ENCODE data around the gene CDKN1B. TPM values are rescaled to one million over a fixed set of nuclear protein-coding genes. Genes with fewer than 3 reads are reported as not detected.
"Not testable (repeated sequence)": the region's sequence is repeated elsewhere in the genome, so short reads cannot be mapped to it uniquely, and the experiment has no call there.

Gene CDKN1B
- polyA plus RNA-seq, 6 donors from 2014 or later = 4.7 to 26.8 (median 14.5) TPM

DNA sequence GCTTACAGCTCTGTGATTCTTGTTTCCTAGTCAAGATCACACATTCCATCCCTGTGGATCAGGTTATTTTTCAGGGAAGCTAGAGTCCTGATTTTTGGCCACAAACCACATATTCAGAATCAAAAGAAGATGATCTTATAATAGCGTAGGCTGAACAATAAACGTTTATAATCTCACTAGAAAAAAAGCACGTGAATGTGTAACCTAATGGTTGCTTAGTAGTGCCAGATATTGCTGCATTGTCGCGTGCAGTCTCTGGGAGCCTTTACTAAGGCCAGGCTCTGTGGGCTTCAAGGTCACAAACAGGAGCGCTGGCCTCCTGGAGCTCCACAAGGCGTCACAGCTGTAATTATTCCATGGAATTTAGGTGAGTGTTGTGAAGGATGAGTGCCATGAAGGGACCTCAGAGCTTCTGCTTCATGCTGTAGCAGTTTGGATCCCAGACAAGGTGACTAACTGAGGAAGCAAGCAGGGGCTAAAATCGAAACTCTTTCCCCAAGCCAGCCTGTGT is 17.4 kb downstream of the CDKN1B start:
- H3K27ac Mint-ChIP-seq = peak overlapping the region in 5 of 6 donors; percentile 69 to 83 (median 72)
- H3K4me3 Mint-ChIP-seq = peak overlapping the region in 1 of 8 donors; percentile 3
- no peaks in the 10 kb centered on the region for H3K27me3 Mint-ChIP-seq
- H3K4me1 Mint-ChIP-seq = peaks cover 14 to 28% (median 27%) of the 10 kb centered on the region in 3 donors
- no peak for ATAC-seq (ENCODE audit: low read depth in 2 of 2)
- H3K36me3 Mint-ChIP-seq = no peaks in the 10 kb centered on the region
- no peak for DNase-seq
- H3K9me3 Mint-ChIP-seq = no peaks in the 10 kb centered on the region

DNA sequence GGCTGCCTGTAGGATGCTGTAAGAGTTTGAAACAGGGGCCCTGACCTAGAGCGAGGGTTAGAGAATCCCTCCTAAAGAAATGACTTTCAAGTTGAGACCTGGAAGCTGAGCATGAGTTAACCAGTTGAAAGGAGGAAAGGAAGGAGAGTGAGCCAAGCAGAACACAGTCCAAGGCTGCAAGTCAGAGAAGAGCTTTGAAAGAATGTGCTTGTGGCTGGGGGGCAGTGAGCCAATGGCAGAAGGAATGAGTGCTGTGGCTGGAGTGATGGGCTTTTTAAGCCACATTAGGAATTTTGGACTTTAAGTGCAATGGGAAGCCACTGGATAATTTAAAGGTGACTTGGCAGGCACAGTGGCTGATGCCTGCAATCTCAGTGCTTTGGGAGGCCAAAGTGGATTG is 18.1 kb downstream of the CDKN1B start:
- Mint-ChIP-seq H3K4me3 (peak overlapping the region in 1 of 8 donors; percentile 50), H3K27ac (peak overlapping the region in 5 of 6 donors; percentile 17 to 90 (median 69)), H3K4me1 (peaks cover 14 to 27% (median 22%) of the 10 kb centered on the region in 3 donors), H3K27me3 (no peaks in the 10 kb centered on the region), H3K9me3 (no peaks in the 10 kb centered on the region), H3K36me3 (no peaks in the 10 kb centered on the region)
- ATAC-seq (ENCODE audit: low read depth in 2 of 2) (no peak), DNase-seq (no peak)

DNA sequence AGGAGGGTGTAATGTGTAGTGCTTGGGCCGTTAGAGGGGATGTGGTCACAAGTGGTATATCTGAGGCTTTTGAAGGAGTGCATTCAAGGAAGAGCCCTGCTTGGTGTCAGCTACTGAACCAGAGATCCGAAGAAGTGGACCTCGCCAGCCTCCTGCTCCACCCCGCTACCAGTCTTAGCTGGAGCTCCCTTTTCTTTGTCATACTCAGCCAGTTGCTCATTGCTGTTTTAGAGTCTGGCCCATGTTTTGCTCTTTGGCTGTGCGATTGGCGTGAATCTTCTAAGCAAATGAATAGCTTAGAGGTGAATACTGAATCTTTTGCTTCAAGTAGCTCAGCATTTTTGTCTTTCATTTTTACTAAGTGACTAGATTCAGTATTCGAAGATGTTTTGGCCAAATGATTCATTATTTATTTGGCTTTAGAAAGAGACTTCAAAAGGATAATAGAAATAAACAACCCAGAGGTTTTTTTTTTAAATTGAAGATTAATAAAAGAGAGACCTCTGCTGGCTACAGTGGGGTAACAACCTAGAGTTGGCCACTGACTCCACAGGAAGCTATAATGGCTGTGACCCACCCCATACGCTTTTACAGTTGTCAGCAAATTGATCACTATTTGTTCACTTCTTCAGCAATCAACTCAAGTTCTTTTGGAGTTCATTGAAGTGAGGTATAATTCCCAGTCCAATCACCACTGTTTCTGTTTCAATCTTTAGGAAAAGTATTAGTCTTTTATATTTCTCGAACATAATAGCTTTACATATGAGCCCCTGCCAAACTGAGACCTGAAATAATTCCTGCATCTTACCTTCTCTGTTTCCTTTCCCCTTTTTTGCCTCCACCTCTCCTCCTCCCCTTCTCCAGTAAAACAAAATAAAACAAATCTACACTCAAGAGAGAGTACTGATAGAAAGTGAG is 19.9 kb downstream of the CDKN1B start:
- Mint-ChIP-seq H3K9me3 (no peaks in the 10 kb centered on the region), H3K4me3 (peak overlapping the region in 7 of 8 donors; percentile 41 to 76 (median 56)), H3K4me1 (peaks cover 10 to 23% (median 22%) of the 10 kb centered on the region in 3 donors), H3K27ac (peak overlapping the region in 5 of 6 donors; percentile 62 to 92 (median 87)), H3K36me3 (no peaks in the 10 kb centered on the region), H3K27me3 (no peaks in the 10 kb centered on the region)
- ATAC-seq (ENCODE audit: low read depth in 2 of 2) (peak; percentile 87), DNase-seq (peak; percentile 48)

DNA sequence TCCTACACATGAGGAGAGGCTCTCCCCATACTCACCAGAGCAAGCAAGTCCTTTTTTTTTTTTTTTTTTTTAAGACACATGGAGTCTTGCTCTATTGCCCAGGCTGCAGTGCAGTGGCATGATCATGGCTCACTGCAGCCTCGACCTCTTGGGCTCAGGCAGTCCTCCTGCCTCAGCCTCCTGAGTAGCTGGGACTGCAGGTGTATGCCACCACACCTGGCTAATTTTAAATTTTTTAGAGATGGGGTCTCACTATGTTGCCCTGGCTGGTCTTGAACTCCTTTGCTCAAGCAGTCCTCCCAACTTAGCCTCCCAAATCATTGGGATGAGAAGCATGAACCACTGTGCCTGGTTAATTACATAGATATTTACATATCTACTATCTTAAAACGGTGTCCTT is 21.0 kb downstream of the CDKN1B start:
- H3K4me3 Mint-ChIP-seq; H3K27me3 Mint-ChIP-seq; H3K36me3 Mint-ChIP-seq; ATAC-seq (ENCODE audit: low read depth in 2 of 2); DNase-seq; H3K9me3 Mint-ChIP-seq: not testable (repeated sequence)
- Mint-ChIP-seq H3K4me1 (peaks cover 10 to 22% (median 22%) of the 10 kb centered on the region in 3 donors), H3K27ac (peak overlapping the region in 1 of 6 donors; percentile 57)

DNA sequence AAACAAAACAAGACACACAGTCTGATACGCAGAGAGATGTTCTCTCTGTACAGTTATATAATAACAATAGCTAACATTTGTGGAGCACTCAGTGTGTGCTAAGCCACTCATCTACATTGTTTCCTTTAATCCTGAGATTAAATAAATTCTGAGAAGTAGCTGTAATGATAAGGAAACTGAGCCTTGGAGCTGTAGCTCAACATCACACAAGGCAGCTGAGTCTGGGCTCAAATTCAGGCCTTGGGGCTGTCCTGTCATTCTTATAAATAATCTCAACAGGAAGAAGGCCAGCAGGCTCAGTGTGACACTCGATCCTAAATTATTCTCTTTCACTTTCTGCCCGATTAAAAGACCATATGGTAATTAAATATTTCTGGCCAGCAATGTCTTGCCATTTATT is 24.5 kb downstream of the CDKN1B start:
- Mint-ChIP-seq H3K27ac (no peak overlapping the region), H3K36me3 (no peaks in the 10 kb centered on the region), H3K4me3 (no peak overlapping the region), H3K27me3 (no peaks in the 10 kb centered on the region), H3K9me3 (no peaks in the 10 kb centered on the region), H3K4me1 (peaks cover 3 to 12% (median 11%) of the 10 kb centered on the region in 3 donors)
- ATAC-seq (ENCODE audit: low read depth in 2 of 2) = no peak
- DNase-seq = no peak

DNA sequence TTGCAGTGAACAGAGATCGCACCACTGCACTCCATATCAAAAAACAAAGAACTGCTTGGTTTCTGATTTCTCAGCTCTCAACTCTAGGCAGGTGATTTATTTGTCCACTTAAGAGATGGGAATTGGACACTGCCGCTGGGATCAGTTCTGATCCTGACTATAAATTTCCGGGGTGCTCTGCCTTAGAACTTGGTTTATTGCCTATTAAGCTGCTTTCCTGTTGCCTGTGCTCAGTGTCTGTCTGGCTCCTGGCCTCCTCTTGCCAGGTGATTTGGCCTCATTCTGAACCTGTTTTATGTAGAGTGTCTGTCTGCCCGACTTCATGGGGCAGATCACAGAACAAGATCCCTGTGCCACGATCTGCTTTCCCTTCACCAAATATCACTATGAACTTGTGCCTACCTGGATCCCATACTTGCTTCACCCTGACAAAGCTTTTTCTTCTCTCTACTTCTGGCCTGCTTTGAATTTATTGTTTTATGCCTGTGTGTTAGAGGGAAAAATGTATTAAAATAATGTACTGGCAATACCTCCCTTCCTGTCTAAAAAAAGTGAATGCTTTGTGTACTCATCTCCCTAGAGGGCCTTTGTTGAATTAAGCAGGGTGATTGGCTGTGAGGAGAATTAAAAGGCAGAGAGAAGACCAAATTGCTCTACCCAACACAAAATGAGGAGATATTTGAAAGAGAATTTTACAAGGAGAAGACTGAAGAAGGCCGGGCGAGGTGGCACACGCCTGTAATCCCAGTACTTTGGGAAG is 27.6 kb downstream of the CDKN1B start:
- H3K9me3 Mint-ChIP-seq = no peaks in the 10 kb centered on the region
- H3K27ac Mint-ChIP-seq = peak overlapping the region in 2 of 6 donors; percentile 18 to 56
- no peaks in the 10 kb centered on the region for H3K27me3 Mint-ChIP-seq

DNA sequence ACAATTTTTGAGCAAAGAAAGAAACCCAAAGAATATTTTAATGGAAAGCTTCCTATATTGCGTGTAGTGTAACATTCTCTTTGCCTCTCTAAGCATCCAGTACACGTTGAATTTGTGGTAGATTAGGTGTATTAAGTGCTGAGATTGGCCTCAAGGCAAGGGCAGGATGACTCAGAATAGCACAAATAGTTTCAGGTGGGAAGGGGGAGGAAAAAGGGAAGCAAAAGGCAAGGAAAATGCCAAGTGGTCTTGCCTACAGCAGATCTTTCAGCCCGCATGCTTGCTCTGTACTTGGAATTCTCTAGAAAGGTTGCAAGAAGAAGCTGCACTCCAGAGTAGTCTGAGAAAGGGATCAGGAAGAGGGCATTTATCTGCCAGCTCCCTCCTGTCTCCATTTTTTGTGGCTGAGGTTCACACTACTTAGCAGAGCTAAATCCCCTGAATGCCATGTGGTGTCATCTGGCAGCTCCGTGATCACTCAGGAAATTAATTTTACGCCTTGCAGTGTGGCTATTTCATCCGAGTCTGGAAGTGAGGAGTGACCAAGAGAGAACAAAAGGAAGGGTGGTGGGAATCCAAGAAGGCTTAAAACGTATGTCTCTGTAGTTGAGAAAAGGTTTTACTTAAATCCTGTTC is 28.5 kb downstream of the CDKN1B start:
- peak overlapping the region in 2 of 6 donors; percentile 18 to 51 for H3K27ac Mint-ChIP-seq
- H3K36me3 Mint-ChIP-seq = peaks cover 0 to 7% of the 10 kb centered on the region in 2 donors

More for the DNA sequence above, 27.6 kb downstream of the CDKN1B start:
- Mint-ChIP-seq H3K36me3 (peaks cover 0 to 7% of the 10 kb centered on the region in 2 donors), H3K4me3 (no peak overlapping the region), H3K4me1 (peaks cover 6 to 10% (median 10%) of the 10 kb centered on the region in 3 donors)
- no peak for ATAC-seq (ENCODE audit: low read depth in 2 of 2)
- no peak for DNase-seq

DNA sequence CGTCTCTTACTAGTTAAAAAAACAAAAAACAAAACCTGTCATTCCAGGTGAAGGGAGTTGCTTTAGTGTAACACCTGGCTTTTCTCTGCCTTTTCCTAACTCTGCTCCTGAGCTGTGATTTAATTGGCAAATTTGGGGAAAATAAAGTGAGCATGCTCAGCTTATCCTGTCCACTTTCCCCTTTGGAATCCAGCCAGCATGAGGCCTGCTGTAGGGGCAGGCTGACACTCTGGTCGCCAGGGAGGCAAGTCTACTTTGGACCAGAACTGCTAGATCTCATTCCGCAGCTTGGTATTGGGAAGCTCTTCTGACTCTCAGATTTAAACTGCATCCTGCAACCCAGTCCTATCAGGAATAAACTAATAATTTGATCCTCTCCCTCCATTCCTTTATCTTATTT is 30.1 kb downstream of the CDKN1B start:
- H3K27ac Mint-ChIP-seq = no peak overlapping the region
- H3K36me3 Mint-ChIP-seq = peaks cover 0 to 7% of the 10 kb centered on the region in 2 donors
- H3K4me1 Mint-ChIP-seq = peaks cover 6 to 11% (median 10%) of the 10 kb centered on the region in 3 donors
- no peaks in the 10 kb centered on the region for H3K27me3 Mint-ChIP-seq
- no peak overlapping the region for H3K4me3 Mint-ChIP-seq
- DNase-seq (no peak), ATAC-seq (ENCODE audit: low read depth in 2 of 2) (no peak)
- no peaks in the 10 kb centered on the region for H3K9me3 Mint-ChIP-seq

More for the DNA sequence above, 28.5 kb downstream of the CDKN1B start:
- Mint-ChIP-seq H3K4me3 (no peak overlapping the region), H3K9me3 (no peaks in the 10 kb centered on the region), H3K4me1 (peaks cover 6 to 11% (median 10%) of the 10 kb centered on the region in 3 donors), H3K27me3 (no peaks in the 10 kb centered on the region)
- DNase-seq = no peak
- ATAC-seq (ENCODE audit: low read depth in 2 of 2) = no peak

DNA sequence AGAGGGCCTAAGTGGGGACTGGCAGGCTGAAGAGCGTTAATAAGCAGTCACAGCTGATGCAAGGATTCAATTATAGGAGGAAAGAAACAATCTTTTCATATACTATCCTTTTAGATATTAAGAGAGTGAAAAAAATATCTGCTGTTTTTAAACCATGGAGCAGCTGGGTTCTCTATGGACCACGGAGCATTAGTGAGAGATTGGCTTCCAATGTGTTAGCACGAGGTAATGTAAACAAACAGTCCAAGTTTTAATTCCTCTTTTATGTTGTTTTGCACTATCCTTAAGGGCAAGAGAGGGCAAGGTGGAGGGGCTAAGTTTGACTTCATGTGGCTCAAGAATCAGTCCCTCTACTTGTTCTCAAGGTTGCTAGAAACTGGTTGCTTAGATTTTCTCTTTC is 30.9 kb downstream of the CDKN1B start:
- peaks cover 6 to 11% (median 10%) of the 10 kb centered on the region in 3 donors for H3K4me1 Mint-ChIP-seq
- H3K36me3 Mint-ChIP-seq = peaks cover 0 to 7% of the 10 kb centered on the region in 2 donors
- peak overlapping the region in 1 of 8 donors; percentile 54 for H3K4me3 Mint-ChIP-seq
- DNase-seq = no peak
- H3K27ac Mint-ChIP-seq = peak overlapping the region in 3 of 6 donors; percentile 30 to 88 (median 81)
- no peaks in the 10 kb centered on the region for H3K27me3 Mint-ChIP-seq
- H3K9me3 Mint-ChIP-seq = no peaks in the 10 kb centered on the region
- ATAC-seq (ENCODE audit: low read depth in 2 of 2) = no peak

DNA sequence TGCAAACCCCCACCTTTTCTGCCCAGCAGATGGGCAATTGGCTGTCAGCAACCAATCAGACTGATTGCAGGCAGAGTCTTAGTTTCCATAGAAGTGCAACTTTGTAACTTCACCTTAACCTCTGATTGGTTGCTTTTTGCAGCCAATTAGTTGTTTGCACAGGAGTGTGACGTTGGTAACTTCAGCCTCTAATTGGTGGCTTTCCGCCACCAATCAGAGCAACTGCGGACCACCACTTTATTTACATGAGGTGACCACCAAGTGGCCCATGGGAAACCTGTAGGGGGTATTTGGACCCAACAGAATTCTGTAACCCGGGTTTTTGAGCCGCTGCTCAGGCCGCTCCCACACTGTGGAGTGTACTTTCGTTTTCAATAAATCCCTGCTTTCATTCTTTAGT is 32.3 kb downstream of the CDKN1B start:
- Mint-ChIP-seq H3K4me3 (no peak overlapping the region), H3K4me1 (peaks cover 6 to 11% (median 10%) of the 10 kb centered on the region in 3 donors), H3K9me3 (no peaks in the 10 kb centered on the region), H3K27me3 (no peaks in the 10 kb centered on the region), H3K36me3 (peaks cover 0 to 7% of the 10 kb centered on the region in 2 donors), H3K27ac (no peak overlapping the region)
- ATAC-seq (ENCODE audit: low read depth in 2 of 2) (no peak), DNase-seq (no peak)

DNA sequence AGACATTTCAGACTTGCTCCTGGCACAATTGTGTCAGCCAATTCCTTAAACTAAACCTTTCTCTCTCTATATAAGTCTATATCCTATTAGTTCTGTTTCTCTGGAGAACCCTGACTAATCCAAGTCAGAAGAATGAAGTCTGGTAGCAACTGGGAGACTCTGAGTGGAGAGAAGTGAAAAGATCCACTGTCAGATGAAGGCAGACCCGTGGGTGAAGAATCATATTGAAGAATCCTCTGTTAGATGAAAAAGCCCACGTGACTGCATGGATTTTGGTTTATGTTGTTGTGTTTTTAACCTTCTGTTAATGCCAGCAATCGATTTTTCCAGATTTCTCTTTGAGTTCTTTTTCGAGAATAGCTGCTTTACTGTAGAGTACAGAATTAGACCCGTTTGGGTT is 38.8 kb downstream of the CDKN1B start:
- Mint-ChIP-seq H3K27me3 (no peaks in the 10 kb centered on the region), H3K36me3 (no peaks in the 10 kb centered on the region), H3K4me1 (peaks cover 0 to 2% (median 0%) of the 10 kb centered on the region in 3 donors), H3K9me3 (no peaks in the 10 kb centered on the region), H3K4me3 (no peak overlapping the region), H3K27ac (peak overlapping the region in 1 of 6 donors; percentile 17)
- no peak for ATAC-seq (ENCODE audit: low read depth in 2 of 2)
- DNase-seq = no peak

DNA sequence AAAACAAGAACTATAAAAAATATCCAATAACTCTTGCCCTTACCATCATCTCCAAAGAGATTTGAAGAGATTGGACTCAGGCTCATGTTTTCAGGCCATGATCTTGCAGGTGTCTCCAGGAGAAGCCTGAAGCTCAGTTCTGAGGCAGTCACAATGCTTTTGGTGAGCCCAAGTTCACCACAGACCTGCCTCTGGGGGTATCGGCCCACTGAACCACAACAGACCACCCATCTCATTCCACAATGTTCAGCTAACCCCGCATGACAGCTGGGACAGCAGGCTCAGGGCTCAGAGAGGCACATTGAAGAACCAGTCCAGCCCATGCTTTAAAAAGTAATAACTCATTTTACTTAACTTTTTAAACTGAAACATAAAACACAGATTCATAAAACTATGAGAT is 40.0 kb downstream of the CDKN1B start:
- no peak for ATAC-seq (ENCODE audit: low read depth in 2 of 2)
- Mint-ChIP-seq H3K27me3 (no peaks in the 10 kb centered on the region), H3K27ac (peak overlapping the region in 3 of 6 donors; percentile 54 to 75 (median 65)), H3K4me3 (no peak overlapping the region), H3K9me3 (no peaks in the 10 kb centered on the region), H3K4me1 (peaks cover 0 to 2% (median 0%) of the 10 kb centered on the region in 3 donors), H3K36me3 (no peaks in the 10 kb centered on the region)
- DNase-seq = no peak
